HepG2 (cell line): ENCODE measurements around the gene DRAP1. TPM values are rescaled to one million over a fixed set of nuclear protein-coding genes. Genes with fewer than 3 reads are reported as not detected.

Source experiments
- ADNP ChIP-seq: sonication (generic); formaldehyde crosslinking; IDR thresholded peaks from 2 replicates; pipeline ENCODE4 v1.4.0; 2020; ENCODE audit warnings: missing genetic modification reagents
- ASH2L ChIP-seq: fragments of 300-600, 200-600 bp; sonication (generic); IDR thresholded peaks from 2 replicates; pipeline ENCODE4 v1.7.0; 2017; ENCODE audit warnings: low read depth, mild to moderate bottlenecking, moderate library complexity, mixed read lengths, low read length; ENCODE audit not compliant: insufficient read length
- ATAD3A ChIP-seq: sonication (generic); formaldehyde crosslinking; IDR thresholded peaks from 2 replicates; pipeline ENCODE4 v1.4.0; 2020; ENCODE audit warnings: missing genetic modification reagents
- BCL6 ChIP-seq: IDR thresholded peaks from 2 replicates; pipeline ENCODE4 v1.6.1; 2016; ENCODE audit warnings: missing genetic modification reagents, missing compliant biosample characterization
- DNMT3B ChIP-seq: conservative IDR thresholded peaks from 2 replicates; pipeline ENCODE4 v1.6.1; 2016; ENCODE audit warnings: missing biosample characterization, control low read depth
- FIP1L1 ChIP-seq: fragments of 200-400 bp; formaldehyde crosslinking; IDR thresholded peaks from 2 replicates; pipeline ENCODE4 v1.6.1; 2018; ENCODE audit warnings: low read depth, mild to moderate bottlenecking, low read length, moderate library complexity, borderline replicate concordance; ENCODE audit not compliant: insufficient read depth
- HMGXB4 ChIP-seq, 2 experiments: sonication (generic) in 1 of 2; formaldehyde crosslinking in 1 of 2; IDR thresholded peaks; 2 replicates each; pipeline versions ENCODE4 v1.4.0 to v1.6.1; 2018 to 2020; ENCODE audit warnings: missing genetic modification reagents in 2 of 2, borderline replicate concordance in 1 of 2, low read depth in 1 of 2, mild to moderate bottlenecking in 1 of 2, missing biosample characterization in 1 of 2
- KDM3A ChIP-seq: IDR thresholded peaks from 2 replicates; pipeline ENCODE4 v1.6.1; 2018; ENCODE audit warnings: low read depth, missing compliant biosample characterization
- KLF11 ChIP-seq: IDR thresholded peaks from 2 replicates; pipeline ENCODE4 v1.6.1; 2016; ENCODE audit warnings: missing compliant biosample characterization
- KLF13 ChIP-seq: sonication (generic); formaldehyde crosslinking; IDR thresholded peaks from 2 replicates; pipeline ENCODE4 v1.4.0; 2020; ENCODE audit warnings: mild to moderate bottlenecking, missing genetic modification reagents
- MTA1 ChIP-seq: sonication (generic); formaldehyde crosslinking; IDR thresholded peaks from 2 replicates; pipeline ENCODE4 v1.4.0; 2020; ENCODE audit warnings: missing genetic modification reagents, mild to moderate bottlenecking, borderline replicate concordance
- MTA3 ChIP-seq: sonication (generic); formaldehyde crosslinking; IDR thresholded peaks from 2 replicates; pipeline ENCODE4 v1.4.0; 2020; ENCODE audit warnings: missing genetic modification reagents
- NCOR1 ChIP-seq: fragments of 200-600 bp; sonication (generic); IDR thresholded peaks from 2 replicates; pipeline ENCODE4 v1.7.0; 2017; ENCODE audit warnings: antibody characterized with exemption, low read length, borderline replicate concordance
- SMAD1 ChIP-seq: sonication (generic); formaldehyde crosslinking; IDR thresholded peaks from 2 replicates; pipeline ENCODE4 v1.4.0; 2020; ENCODE audit warnings: missing genetic modification reagents, low read depth, mild to moderate bottlenecking, borderline replicate concordance
- SMARCC2 ChIP-seq: fragments of 450-650 bp; IDR thresholded peaks from 2 replicates; pipeline ENCODE4 v1.6.1; 2017; ENCODE audit warnings: antibody characterized with exemption, mild to moderate bottlenecking
- SP5 ChIP-seq: IDR thresholded peaks from 2 replicates; pipeline ENCODE4 v1.6.1; 2016; ENCODE audit warnings: low read depth, borderline replicate concordance
- TBP ChIP-seq: sonication (generic); formaldehyde crosslinking; IDR thresholded peaks from 2 replicates; pipeline ENCODE4 v1.5.0; 2020; ENCODE audit warnings: missing genetic modification reagents
- ZBTB44 ChIP-seq: sonication (generic); formaldehyde crosslinking; IDR thresholded peaks from 2 replicates; pipeline ENCODE4 v1.4.0; 2020; ENCODE audit warnings: missing genetic modification reagents
- ZFAT ChIP-seq: sonication (generic); formaldehyde crosslinking; conservative IDR thresholded peaks from 2 replicates; pipeline ENCODE4 v1.8.1; 2023; ENCODE audit warnings: missing genetic modification reagents, inconsistent platforms
- ZFP91 ChIP-seq: sonication (generic); formaldehyde crosslinking; IDR thresholded peaks from 2 replicates; pipeline ENCODE4 v1.9.0; 2022; ENCODE audit warnings: missing genetic modification reagents, mild to moderate bottlenecking, borderline replicate concordance
- ZNF263 ChIP-seq: sonication (generic); formaldehyde crosslinking; IDR thresholded peaks from 2 replicates; pipeline ENCODE4 v1.4.0; 2020; ENCODE audit warnings: missing genetic modification reagents
- ZNF614 ChIP-seq: IDR thresholded peaks from 2 replicates; pipeline ENCODE4 v1.6.1; 2018; ENCODE audit warnings: missing biosample characterization, missing genetic modification reagents, inconsistent platforms, borderline replicate concordance
- ZNF616 ChIP-seq: sonication (generic); formaldehyde crosslinking; IDR thresholded peaks from 2 replicates; pipeline ENCODE4 v1.5.0; 2020; ENCODE audit warnings: low read depth, mild to moderate bottlenecking, missing genetic modification reagents
- ZNF75D ChIP-seq: sonication (generic); formaldehyde crosslinking; IDR thresholded peaks from 2 replicates; pipeline ENCODE4 v1.8.1; 2023; ENCODE audit warnings: missing genetic modification reagents, mild to moderate bottlenecking, borderline replicate concordance
- ZNF773 ChIP-seq: sonication (generic); formaldehyde crosslinking; IDR thresholded peaks from 2 replicates; pipeline ENCODE4 v1.4.0; 2020; ENCODE audit warnings: missing genetic modification reagents, borderline replicate concordance
- ZNF775 ChIP-seq: sonication (generic); formaldehyde crosslinking; IDR thresholded peaks from 2 replicates; pipeline ENCODE4 v1.4.0; 2020; ENCODE audit warnings: missing genetic modification reagents, mild to moderate bottlenecking, moderate library complexity, borderline replicate concordance
- polyA plus RNA-seq, 8 experiments: library from polyadenylated mRNA; depleted of rRNA in 3 of 8; stranded (reverse) in 7 of 8; unstranded in 1 of 8; fragments of >200 nt; fragmentation: Illumina TruSeq in 4 of 8; extraction: Trizol in 4 of 8; gene quantifications; 2 replicates each; pipeline versions ENCODE4 v1.2.1 to v1.2.3, GENCODE V29; 2011 to 2016; ENCODE audit warnings: low read depth in 4 of 8, missing spikeins in 1 of 8, mixed read lengths in 1 of 8; ENCODE audit not compliant: insufficient read depth in 1 of 8
- total RNA-seq, 5 experiments: library from RNA; depleted of rRNA; stranded (reverse); fragments of >200 nt; fragmentation: Illumina TruSeq; extraction: Trizol; gene quantifications; 2 replicates each; pipeline ENCODE4 v1.2.3, GENCODE V29; 2016; ENCODE audit warnings: low read depth in 1 of 5

DRAP1 gene
- total and polyA plus RNA-seq, 2 of the 13 experiments (the other 11 are each of a cell fraction or from before 2014, with no cell fraction given) = 46.8 to 52.3 TPM

- TF ChIP-seq ZBTB44 (CRISPR knock-in tag) (no peak), KLF11 (CRISPR knock-in tag) (0 out of 2 replicates have a peak, but pooled peaks have one; percentile 28), TBP (CRISPR knock-in tag) (no peak), ZNF263 (no peak), FIP1L1 (no peak), ZNF614 (CRISPR knock-in tag) (no peak), ATAD3A (CRISPR knock-in tag) (no peak), ZNF773 (no peak), KLF13 (CRISPR knock-in tag) (no peak), SMAD1 (CRISPR knock-in tag) (no peak), SP5 (CRISPR knock-in tag) (peak; percentile 85), ZNF616 (CRISPR knock-in tag) (peak; percentile 66; the same call in 1 of the 2 replicates), ZFP91 (CRISPR knock-in tag) (peak; percentile 58; the same call in 1 of the 2 replicates), MTA1 (CRISPR knock-in tag) (no peak), HMGXB4 (CRISPR knock-in tag; IDR thresholded peaks at IDR 0.05; ENCODE audit: borderline replicate concordance in 1 of 2, low read depth in 1 of 2) (no peak), ADNP (0 out of 2 replicates have a peak, but pooled peaks have one; percentile 66), NCOR1 (no peak), BCL6 (CRISPR knock-in tag) (peak; percentile 45), ZNF75D (CRISPR knock-in tag) (no peak), ZFAT (CRISPR knock-in tag) (no peak), SMARCC2 (no peak), DNMT3B (CRISPR knock-in tag) (no peak), ASH2L (no peak), MTA3 (CRISPR knock-in tag) (no peak), ZNF775 (CRISPR knock-in tag) (no peak), KDM3A (no peak)
Observed at GRCh38 chr11:65873318-65874156, 45.7 kb upstream of the DRAP1 start (continued).
